NCI-H2171 treated with DMSO at 0.1 percent for 48 hours (cell line): ENCODE measurements around the gene GRIA1.
A peak's percentile ranks its signal among the peaks of the same experiment; 100 is the strongest.

Source experiments
- DNase-seq: peaks from one replicate; lab custom pipeline; 2025; lab: John Stamatoyannopoulos, UW

GRIA1 gene

GRCh38 chr5:153498516-153498915 lies 8.0 kb downstream of the GRIA1 start:
- DNase-seq = no peak

DNA sequence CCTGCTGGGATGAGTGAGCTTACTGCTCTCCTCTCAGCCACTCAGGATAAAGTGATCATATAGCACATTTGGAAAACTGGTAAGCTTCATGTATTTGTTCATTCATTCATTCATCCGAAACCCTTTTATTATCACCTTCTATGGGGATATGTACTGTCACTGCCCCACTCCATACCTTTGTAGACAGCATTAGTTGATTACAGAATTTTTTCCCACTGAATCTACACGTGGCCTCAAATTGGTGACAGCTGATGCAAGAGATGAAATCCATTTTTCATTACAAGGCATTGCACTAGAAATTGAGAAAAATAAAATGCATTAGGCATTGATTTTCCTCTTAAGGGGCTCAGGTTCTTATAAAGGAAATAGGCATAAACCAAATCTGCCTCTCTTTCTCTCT lies 9.7 kb downstream of the GRIA1 start:
- no peak for DNase-seq

- DNase-seq = peak; percentile 46
Observed at GRCh38 chr5:153504726-153505125, 14.3 kb downstream of the GRIA1 start.

- no peak for DNase-seq
Observed at GRCh38 chr5:153508700-153509099, 18.2 kb downstream of the GRIA1 start.

DNA sequence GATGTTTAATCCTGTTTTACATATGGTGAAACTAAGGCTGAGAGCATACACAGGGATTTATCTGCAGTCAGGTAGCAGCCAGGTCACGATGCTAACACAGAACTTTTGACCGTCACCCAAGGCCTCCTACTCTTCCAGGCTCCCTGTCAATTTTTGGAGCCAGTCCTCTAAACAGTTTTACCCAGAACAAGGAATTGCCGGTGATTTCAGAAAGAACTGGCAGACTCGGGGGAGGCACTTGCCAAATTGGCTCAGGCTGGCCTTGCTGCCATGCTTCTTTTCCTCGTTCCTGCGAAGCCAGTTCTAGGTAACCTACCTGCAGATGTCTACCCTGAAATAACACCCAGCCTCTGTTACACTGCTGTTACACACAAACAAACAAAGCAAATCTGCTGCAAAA lies 21.2 kb downstream of the GRIA1 start:
- DNase-seq = no peak

- peak; percentile 72 for DNase-seq
Observed at GRCh38 chr5:153513156-153513555, 22.7 kb downstream of the GRIA1 start.

- DNase-seq = no peak
Observed at GRCh38 chr5:153515301-153515700, 24.8 kb downstream of the GRIA1 start.

GRCh38 chr5:153516504-153517240 lies 26.2 kb downstream of the GRIA1 start:
- no peak for DNase-seq

- peak; percentile 66 for DNase-seq
Observed at GRCh38 chr5:153517241-153517611, 26.8 kb downstream of the GRIA1 start.

- DNase-seq = no peak
Observed at GRCh38 chr5:153520137-153520536, 29.7 kb downstream of the GRIA1 start.

DNA sequence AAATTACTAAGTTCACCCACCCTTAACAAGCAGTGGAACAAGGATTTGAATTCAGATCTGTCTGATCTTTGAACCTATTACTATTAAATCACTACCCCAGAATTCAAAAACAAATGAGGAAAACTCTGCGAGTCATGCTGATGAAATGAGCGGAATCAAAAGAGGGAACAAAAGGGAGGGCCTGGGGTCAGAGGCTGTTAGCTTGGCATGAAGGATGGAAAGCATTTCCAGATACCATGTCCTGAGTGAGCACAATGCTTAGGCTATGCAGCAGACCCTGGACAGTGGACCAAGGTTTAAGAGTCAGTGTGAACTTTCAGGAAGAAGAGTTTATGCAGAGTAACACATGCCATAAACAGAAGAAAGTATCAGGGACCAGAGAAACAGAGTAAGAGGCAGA lies 30.5 kb downstream of the GRIA1 start:
- DNase-seq = no peak

DNA sequence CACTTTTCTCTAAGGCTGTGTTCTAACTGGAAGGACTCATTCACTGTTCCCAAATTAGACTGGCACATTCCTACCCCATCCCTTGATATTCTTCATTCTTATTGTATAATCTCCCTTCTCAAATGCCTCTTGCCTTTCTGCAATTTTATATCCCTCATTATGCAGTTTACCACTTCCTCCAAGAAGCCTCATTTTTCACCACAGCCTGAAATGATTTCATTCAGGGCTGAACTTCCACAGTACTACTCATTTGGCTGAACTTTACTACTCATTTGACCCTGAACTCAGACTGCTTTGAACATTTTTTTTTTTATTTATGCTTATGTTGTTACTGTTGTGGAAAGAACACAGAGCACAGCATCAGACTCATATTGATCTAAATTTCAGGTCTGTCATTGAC lies 32.7 kb downstream of the GRIA1 start:
- no peak for DNase-seq

DNA sequence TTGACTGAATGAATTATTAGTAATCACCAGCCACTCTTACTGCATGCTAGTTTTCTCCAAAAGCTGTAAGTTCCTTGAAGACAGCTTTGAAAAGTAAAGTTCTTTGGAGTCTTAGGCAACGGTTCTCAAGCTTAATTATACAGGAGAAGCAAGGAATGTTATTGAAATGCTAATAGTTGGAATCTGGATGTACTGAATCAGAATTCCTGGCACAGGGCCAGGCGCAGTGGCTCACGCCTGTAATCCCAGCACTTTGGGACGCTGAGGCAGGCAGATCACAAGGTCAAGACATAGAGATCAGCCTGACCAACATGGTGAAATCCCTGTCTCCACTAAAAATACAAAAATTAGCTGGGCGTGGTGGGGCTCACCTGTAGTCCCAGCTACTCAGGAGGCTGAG lies 33.4 kb downstream of the GRIA1 start:
- no peak for DNase-seq

DNA sequence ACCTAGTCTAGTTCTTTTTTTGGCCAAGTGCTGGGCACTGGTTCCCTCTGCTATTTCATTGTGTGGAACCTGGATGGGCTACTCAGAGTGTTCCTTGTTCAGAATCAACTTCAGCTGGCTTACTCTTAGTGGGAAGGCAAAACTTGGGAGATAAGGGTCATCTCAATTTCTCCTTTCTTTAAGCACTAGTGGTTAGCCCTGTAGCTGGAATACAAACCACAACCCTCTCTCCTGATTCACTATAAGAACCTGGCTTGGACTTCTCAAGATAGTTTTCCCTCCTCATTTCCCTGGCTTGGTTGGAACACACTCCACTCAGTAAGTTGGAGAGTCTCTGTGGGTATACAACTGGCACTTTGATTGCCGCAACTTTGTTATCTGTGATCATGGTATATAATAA lies 35.1 kb downstream of the GRIA1 start:
- DNase-seq = no peak

DNA sequence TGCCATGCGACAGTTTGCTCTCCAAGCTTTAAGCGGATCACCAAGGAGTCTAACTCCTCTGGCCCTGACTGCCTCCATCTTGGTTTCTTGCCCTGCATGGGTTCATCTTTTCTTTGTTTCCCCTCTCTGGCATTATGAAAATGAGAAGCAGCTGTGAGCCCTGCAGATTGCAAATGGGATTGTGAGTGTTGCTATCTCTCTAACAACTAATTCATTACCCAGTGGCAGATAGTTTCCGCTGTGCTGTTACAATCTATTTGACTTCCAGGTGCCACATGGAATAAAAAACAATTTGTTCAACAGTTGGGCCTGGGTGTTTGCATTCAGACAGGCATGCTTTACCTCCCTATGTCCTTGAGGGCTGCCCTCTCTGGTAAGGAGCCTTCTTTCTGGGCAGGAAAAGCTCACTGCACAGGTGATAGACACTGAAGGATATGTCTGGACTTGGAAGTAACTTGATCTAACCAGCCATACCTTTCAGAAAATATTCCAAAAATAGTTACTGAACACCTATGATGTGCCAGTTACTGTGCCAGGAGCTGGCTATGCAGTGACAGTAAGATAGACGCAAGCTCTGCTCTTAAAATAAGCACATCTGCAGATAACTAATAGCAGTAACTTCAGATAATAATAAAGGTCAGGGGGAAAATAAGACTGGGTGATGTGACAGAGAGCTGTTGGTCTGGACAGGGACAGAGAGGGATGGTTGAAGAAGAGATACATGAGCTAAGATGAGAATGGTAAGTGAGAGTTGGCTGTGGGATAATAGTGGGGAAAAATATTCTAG lies 40.1 kb downstream of the GRIA1 start:
- no peak for DNase-seq

- no peak for DNase-seq
Observed at GRCh38 chr5:153533546-153533945, 43.1 kb downstream of the GRIA1 start.

DNA sequence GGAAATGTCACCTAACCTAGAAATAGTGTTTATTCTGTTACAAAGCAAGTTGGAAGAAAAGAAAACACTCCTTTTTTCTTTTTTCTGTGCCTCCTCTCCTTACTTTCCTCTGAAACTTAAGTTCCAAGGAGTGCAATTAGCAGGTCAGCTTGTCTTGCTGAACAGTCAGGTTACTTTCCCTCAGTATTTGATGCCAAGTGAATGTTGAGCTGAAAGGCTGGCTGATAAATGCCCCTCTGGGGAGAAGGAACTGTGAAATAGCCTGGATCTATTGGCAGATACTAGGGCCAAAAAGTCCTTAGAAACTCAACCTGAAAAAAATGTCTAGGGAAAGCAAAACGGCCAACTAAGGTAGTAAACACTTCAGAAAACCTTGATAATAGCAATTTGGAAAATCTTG lies 43.6 kb downstream of the GRIA1 start:
- DNase-seq = no peak

DNA sequence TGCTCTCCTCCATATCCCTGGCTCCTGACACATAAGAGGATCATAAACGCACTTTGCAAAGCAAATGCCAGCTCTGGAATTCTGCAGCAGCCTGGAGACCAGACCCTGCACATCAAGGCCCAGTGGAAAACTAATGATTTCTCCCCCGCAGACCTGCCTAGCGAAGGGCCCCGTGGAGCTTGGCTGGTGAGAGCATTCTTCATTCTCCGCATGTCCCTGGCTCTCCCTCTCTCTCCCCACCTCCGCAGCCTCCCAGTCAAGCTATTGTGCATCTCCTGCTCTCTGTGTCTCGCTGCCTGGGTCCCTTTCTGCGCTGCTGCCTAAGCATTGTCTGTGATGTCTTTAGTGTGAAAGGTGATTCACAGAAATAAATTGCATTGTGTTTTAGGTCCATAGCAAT lies 46.7 kb downstream of the GRIA1 start:
- no peak for DNase-seq

DNA sequence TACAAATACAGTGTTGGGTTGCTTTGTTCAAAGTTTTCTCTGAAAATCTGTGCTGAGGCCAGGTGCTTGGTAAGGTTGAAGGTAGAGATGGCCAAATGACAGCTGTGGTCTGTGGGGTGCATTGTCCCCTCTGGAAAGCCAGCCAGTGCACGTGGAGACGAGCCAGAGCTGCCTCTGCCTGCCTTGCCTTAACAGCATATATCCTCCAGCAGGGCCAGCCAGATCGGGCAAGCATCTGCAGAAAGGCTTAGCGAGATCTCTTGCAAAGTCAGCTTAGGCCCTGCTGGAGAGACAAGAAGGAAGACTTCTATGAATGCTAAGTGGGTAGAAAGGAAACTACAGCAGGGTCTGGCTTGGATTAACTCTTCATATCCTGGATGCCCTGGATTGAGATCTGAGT lies 49.5 kb downstream of the GRIA1 start:
- DNase-seq = no peak

- DNase-seq = no peak
Observed at GRCh38 chr5:153542536-153542935, 52.1 kb downstream of the GRIA1 start.

DNA sequence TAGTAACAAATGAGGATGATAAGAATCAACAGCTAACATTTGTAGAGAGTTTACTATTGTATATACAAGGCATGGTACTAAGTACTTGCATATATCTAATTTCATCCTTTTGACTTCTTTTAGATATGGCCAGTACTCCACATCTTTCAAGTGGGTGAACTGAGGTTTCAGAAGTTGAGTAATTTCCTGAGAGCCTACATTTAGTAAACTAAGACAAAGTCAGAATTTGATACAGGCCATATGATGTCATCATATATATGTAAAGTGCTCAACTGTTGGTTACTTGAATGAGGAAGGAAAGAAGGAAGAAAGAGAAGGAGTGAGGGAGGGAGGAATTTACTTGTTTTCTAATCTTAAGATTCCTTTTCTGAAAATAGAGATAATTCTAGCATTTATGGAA lies 52.8 kb downstream of the GRIA1 start:
- no peak for DNase-seq

DNA sequence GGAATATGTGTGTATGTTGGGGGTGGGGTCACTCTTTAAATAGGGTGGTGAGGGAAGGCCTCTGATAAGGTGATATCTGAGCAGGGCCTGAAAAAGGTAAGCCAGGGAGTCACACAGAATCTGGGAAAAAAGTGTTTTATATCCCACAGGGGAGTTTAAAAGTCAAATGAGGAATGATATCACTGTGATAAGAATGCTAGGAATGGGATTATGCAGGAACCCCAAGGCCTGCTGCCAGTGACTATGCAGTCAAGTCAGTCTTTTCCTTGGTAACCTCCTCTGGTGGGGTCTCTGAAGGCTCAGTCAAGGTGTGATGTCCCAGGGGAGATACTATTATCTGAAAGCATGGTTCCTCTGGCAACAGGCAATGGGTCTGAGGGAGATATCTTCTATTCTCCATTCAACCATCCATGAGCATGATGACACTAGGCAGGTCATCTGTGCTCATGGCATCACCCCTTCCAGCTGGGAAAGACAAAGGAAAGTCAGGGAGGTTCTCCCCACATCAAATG lies 53.5 kb downstream of the GRIA1 start:
- DNase-seq = no peak

DNA sequence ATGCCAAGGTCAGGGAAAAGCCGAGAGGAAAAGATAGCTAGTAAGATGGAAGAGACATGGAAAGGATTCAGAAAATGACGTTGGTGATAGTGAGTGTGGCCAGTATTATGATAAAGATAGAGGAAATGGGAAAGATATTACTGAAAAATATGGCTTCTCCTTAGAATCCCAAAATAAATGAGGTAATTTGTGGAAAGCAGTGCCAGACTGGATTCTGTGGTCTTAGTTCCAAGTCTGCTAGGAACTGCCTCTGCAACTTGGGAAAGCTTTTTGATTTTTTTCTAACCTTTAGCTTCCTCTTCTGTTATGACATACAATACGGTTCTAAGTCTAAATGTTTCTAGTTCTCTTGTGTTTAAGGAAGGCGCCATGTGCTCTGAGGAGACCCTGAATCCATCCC lies 54.2 kb downstream of the GRIA1 start:
- no peak for DNase-seq

GRCh38 chr5:153546566-153546965 lies 56.1 kb downstream of the GRIA1 start:
- DNase-seq = no peak
